ENCODE measurements around the gene VAMP7. TPM values are rescaled to one million over a fixed set of nuclear protein-coding genes. Genes with fewer than 3 reads are reported as not detected.

The VAMP7 gene
- total and polyA plus RNA-seq, 2 of the 13 experiments (the other 11 are each of a cell fraction or from before 2014, with no cell fraction given): 13.4 to 20.7 TPM

DNA sequence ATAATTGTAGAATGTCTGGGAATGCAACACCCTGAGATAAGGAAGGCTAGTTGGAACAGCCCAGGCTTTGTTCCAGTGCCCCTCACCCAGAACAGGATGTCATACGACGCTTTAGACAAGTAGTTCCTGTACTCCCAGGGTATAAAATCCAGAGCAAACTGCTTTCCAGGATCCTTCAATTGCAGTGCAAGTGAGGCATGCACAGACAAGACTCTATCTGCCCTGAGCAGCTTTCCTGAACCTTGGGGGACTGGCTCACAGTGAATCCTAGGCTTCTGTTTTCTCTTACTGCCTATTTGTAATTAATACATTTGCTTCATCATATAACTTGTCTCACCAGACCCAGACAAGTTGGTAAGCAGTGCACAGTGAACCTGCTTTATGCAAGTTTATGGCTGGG, 68.0 kb downstream of the VAMP7 start:
- 11% methylated on average over 2 of the region's 2 CpGs for WGBS (ENCODE audit: low lambda C conversion rate)
- Histone ChIP-seq H3K9me3 (ENCODE audit: low read length) (peaks cover 86% of the 10 kb centered on the region), H3K4me3 (replicated peaks in 1 of 3; ENCODE audit: insufficient read depth in 1 of 3, low read depth in 2 of 3, low read length in 3 of 3) (no peak overlapping the region), H3K36me3 (replicated peaks in 1 of 2; ENCODE audit: control insufficient read depth in 1 of 2, insufficient read depth in 2 of 2, low read length in 2 of 2) (no peaks in the 10 kb centered on the region), H3K9ac (ENCODE audit: insufficient read depth, low read depth, low read length) (no peak overlapping the region), H3K4me2 (ENCODE audit: low read depth, low read length) (no peak overlapping the region), H3K4me1 (ENCODE audit: insufficient read depth, low read length) (no peaks in the 10 kb centered on the region), H2AFZ (ENCODE audit: low read length) (no peak overlapping the region), H4K20me1 (ENCODE audit: insufficient read depth, low read length) (no peaks in the 10 kb centered on the region), H3K79me2 (ENCODE audit: insufficient read depth, low read length) (no peaks in the 10 kb centered on the region), H3K27me3 (ENCODE audit: control insufficient read depth in 1 of 2, insufficient read depth in 2 of 2, low read length in 2 of 2) (no peaks in the 10 kb centered on the region), H3K27ac (ENCODE audit: extremely low read length, insufficient read depth, low read length) (no peak overlapping the region)
- no peak for ATAC-seq
- no peak for FAIRE-seq
- POLR2A ChIA-PET: no interaction called here
- CTCF ChIA-PET (ENCODE audit: low intra/inter-chr PET ratio, low total read pairs): no interaction called here
- intact Hi-C loops (cut with micrococcal nuclease; ENCODE audit: unreplicated experiment): no loop called here
- no TSS peak for BruUV-seq (replicated peaks)
- in situ Hi-C loops (cut with HindIII; ENCODE audit: extremely low pct_ligation_motif_present, low pct_unique_long_range_greater_than_20kb): no loop called here
- DNase-seq (ENCODE audit: low spot score): no peak
- TF ChIP-seq ZNF331 (CRISPR knock-in tag; IDR thresholded peaks at IDR 0.05) (no peak), ZNF766 (CRISPR knock-in tag; IDR thresholded peaks at IDR 0.05; ENCODE audit: borderline replicate concordance) (no peak), ZZZ3 (CRISPR knock-in tag; IDR thresholded peaks at IDR 0.05; ENCODE audit: borderline replicate concordance) (no peak), ZFP36L1 (CRISPR knock-in tag; IDR thresholded peaks at IDR 0.05) (no peak), FOXK2 (IDR thresholded peaks at IDR 0.05) (no peak), RBM22 (optimal IDR thresholded peaks at IDR 0.05; ENCODE audit: low read length) (no peak)
- TF ChIP-seq, protein P1, sequence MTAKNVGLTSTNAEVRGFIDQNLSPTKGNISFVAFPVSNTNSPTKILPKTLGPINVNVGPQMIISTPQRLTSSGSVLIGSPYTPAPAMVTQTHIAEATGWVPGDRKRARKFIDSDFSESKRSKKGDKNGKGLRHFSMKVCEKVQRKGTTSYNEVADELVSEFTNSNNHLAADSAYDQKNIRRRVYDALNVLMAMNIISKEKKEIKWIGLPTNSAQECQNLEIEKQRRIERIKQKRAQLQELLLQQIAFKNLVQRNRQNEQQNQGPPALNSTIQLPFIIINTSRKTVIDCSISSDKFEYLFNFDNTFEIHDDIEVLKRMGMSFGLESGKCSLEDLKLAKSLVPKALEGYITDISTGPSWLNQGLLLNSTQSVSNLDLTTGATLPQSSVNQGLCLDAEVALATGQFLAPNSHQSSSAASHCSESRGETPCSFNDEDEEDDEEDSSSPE (CRISPR knock-in tag; IDR thresholded peaks at IDR 0.05): no peak
- TF ChIP-seq, protein P2, sequence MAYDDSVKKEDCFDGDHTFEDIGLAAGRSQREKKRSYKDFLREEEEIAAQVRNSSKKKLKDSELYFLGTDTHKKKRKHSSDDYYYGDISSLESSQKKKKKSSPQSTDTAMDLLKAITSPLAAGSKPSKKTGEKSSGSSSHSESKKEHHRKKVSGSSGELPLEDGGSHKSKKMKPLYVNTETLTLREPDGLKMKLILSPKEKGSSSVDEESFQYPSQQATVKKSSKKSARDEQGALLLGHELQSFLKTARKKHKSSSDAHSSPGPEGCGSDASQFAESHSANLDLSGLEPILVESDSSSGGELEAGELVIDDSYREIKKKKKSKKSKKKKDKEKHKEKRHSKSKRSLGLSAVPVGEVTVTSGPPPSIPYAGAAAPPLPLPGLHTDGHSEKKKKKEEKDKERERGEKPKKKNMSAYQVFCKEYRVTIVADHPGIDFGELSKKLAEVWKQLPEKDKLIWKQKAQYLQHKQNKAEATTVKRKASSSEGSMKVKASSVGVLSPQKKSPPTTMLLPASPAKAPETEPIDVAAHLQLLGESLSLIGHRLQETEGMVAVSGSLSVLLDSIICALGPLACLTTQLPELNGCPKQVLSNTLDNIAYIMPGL (CRISPR knock-in tag; IDR thresholded peaks at IDR 0.05; ENCODE audit: borderline replicate concordance in 1 of 2, low read depth in 1 of 2): no peak
- TF ChIP-seq, protein P3, sequence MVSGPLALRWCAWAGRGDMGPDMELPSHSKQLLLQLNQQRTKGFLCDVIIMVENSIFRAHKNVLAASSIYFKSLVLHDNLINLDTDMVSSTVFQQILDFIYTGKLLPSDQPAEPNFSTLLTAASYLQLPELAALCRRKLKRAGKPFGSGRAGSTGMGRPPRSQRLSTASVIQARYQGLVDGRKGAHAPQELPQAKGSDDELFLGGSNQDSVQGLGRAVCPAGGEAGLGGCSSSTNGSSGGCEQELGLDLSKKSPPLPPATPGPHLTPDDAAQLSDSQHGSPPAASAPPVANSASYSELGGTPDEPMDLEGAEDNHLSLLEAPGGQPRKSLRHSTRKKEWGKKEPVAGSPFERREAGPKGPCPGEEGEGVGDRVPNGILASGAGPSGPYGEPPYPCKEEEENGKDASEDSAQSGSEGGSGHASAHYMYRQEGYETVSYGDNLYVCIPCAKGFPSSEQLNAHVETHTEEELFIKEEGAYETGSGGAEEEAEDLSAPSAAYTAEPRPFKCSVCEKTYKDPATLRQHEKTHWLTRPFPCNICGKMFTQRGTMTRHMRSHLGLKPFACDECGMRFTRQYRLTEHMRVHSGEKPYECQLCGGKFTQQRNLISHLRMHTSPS (CRISPR knock-in tag; IDR thresholded peaks at IDR 0.05; ENCODE audit: low read depth): no peak
- TF ChIP-seq, protein P4, sequence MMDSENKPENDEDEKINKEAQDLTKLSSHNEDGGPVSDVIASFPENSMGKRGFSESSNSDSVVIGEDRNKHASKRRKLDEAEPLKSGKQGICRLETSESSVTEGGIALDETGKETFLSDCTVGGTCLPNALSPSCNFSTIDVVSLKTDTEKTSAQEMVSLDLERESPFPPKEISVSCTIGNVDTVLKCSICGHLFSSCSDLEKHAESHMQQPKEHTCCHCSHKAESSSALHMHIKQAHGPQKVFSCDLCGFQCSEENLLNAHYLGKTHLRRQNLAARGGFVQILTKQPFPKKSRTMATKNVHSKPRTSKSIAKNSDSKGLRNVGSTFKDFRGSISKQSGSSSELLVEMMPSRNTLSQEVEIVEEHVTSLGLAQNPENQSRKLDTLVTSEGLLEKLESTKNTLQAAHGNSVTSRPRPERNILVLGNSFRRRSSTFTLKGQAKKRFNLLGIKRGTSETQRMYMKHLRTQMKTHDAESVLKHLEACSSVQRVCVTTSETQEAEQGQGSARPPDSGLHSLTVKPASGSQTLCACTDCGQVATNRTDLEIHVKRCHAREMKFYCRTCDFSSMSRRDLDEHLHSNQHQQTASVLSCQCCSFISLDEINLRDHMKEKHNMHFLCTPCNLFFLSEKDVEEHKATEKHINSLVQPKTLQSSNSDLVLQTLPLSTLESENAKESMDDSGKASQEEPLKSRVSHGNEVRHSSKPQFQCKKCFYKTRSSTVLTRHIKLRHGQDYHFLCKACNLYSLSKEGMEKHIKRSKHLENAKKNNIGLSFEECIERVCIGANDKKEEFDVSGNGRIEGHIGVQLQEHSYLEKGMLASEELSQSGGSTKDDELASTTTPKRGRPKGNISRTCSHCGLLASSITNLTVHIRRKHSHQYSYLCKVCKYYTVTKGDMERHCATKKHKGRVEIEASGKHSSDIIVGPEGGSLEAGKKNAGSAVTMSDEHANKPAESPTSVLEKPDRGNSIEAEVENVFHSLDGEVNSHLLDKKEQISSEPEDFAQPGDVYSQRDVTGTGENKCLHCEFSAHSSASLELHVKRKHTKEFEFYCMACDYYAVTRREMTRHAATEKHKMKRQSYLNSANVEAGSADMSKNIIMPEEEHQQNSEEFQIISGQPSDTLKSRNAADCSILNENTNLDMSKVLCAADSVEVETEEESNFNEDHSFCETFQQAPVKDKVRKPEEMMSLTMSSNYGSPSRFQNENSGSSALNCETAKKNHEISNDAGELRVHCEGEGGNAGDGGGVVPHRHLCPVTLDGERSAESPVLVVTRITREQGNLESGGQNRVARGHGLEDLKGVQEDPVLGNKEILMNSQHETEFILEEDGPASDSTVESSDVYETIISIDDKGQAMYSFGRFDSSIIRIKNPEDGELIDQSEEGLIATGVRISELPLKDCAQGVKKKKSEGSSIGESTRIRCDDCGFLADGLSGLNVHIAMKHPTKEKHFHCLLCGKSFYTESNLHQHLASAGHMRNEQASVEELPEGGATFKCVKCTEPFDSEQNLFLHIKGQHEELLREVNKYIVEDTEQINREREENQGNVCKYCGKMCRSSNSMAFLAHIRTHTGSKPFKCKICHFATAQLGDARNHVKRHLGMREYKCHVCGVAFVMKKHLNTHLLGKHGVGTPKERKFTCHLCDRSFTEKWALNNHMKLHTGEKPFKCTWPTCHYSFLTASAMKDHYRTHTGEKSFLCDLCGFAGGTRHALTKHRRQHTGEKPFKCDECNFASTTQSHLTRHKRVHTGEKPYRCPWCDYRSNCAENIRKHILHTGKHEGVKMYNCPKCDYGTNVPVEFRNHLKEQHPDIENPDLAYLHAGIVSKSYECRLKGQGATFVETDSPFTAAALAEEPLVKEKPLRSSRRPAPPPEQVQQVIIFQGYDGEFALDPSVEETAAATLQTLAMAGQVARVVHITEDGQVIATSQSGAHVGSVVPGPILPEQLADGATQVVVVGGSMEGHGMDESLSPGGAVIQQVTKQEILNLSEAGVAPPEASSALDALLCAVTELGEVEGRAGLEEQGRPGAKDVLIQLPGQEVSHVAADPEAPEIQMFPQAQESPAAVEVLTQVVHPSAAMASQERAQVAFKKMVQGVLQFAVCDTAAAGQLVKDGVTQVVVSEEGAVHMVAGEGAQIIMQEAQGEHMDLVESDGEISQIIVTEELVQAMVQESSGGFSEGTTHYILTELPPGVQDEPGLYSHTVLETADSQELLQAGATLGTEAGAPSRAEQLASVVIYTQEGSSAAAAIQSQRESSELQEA (CRISPR knock-in tag; IDR thresholded peaks at IDR 0.05; ENCODE audit: not compliant biosample characterization): no peak
